ENCODE results near the gene LRP11.
A peak's percentile ranks its signal among the peaks of the same experiment; 100 is the strongest.

Gene LRP11

DNA sequence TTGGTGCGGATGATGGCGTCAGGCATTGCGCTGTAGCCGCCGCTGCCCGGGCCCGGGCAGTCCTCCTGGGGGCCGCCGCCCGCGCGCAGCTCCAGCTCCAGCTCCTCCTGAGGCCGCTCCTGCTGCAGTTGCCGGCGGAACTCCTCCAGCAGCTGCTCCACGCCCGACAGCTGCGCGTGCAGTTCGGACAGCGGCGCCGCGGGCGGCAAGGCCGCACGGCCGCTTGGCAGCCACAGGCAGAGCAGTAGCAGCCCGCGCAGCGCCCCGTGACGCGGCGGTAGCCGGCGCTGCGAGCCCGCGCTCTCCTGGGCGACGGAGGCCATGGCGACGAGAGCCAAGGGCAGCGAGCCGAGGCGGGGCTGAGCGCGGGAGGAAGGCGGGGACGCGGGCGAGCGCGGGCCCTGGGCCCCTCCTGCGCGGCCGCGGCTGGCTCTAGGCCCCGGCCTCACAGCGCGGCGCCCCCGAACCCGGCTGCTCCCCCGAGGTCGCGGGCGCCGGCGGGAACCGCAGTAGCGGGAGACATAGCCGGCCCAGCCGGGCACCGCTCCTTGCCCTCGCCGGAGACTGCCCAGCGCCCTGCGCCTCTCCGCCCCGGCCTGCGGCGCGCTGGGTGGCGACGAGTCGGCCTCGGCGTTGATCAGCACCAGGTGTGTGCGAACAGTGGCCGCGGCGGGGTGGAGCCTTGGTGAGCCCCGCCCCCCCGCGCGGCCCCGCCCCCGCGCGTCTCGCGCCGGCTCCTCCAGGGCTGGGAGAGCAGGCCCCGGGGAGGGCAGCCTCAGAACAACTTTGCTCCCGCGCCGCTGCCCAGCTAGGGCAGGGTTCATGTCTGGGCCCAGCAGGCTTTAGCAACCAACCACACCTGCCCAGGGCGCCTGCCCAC lies at the start of gene LRP11 (continued):
- TF ChIP-seq ZNF37A (tag by site-specific recombination; IDR thresholded peaks at IDR 0.05) = no peak
- TF ChIP-seq MYNN (tag by site-specific recombination; IDR thresholded peaks at IDR 0.05; ENCODE audit: borderline replicate concordance) = no peak
- no peak for TF ChIP-seq ZBTB1 (tag by site-specific recombination; IDR thresholded peaks at IDR 0.05)
- TF ChIP-seq, protein P1, sequence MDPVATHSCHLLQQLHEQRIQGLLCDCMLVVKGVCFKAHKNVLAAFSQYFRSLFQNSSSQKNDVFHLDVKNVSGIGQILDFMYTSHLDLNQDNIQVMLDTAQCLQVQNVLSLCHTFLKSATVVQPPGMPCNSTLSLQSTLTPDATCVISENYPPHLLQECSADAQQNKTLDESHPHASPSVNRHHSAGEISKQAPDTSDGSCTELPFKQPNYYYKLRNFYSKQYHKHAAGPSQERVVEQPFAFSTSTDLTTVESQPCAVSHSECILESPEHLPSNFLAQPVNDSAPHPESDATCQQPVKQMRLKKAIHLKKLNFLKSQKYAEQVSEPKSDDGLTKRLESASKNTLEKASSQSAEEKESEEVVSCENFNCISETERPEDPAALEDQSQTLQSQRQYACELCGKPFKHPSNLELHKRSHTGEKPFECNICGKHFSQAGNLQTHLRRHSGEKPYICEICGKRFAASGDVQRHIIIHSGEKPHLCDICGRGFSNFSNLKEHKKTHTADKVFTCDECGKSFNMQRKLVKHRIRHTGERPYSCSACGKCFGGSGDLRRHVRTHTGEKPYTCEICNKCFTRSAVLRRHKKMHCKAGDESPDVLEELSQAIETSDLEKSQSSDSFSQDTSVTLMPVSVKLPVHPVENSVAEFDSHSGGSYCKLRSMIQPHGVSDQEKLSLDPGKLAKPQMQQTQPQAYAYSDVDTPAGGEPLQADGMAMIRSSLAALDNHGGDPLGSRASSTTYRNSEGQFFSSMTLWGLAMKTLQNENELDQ (tag by site-specific recombination; IDR thresholded peaks at IDR 0.05; ENCODE audit: low read depth) = no peak
- TF ChIP-seq ZNF747 (tag by site-specific recombination; IDR thresholded peaks at IDR 0.05) = no peak
- TF ChIP-seq, protein P2, sequence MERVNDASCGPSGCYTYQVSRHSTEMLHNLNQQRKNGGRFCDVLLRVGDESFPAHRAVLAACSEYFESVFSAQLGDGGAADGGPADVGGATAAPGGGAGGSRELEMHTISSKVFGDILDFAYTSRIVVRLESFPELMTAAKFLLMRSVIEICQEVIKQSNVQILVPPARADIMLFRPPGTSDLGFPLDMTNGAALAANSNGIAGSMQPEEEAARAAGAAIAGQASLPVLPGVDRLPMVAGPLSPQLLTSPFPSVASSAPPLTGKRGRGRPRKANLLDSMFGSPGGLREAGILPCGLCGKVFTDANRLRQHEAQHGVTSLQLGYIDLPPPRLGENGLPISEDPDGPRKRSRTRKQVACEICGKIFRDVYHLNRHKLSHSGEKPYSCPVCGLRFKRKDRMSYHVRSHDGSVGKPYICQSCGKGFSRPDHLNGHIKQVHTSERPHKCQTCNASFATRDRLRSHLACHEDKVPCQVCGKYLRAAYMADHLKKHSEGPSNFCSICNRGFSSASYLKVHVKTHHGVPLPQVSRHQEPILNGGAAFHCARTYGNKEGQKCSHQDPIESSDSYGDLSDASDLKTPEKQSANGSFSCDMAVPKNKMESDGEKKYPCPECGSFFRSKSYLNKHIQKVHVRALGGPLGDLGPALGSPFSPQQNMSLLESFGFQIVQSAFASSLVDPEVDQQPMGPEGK (tag by site-specific recombination; IDR thresholded peaks at IDR 0.05) = no peak; the same call in 1 of the 2 replicates
- TF ChIP-seq ZNF416 (tag by site-specific recombination; IDR thresholded peaks at IDR 0.05) = no peak
- 0 out of 2 replicates have a peak, but pooled peaks have one; percentile 14 for TF ChIP-seq ZFHX2 (tag by site-specific recombination; conservative IDR thresholded peaks at IDR 0.05)
- TF ChIP-seq, protein P3, sequence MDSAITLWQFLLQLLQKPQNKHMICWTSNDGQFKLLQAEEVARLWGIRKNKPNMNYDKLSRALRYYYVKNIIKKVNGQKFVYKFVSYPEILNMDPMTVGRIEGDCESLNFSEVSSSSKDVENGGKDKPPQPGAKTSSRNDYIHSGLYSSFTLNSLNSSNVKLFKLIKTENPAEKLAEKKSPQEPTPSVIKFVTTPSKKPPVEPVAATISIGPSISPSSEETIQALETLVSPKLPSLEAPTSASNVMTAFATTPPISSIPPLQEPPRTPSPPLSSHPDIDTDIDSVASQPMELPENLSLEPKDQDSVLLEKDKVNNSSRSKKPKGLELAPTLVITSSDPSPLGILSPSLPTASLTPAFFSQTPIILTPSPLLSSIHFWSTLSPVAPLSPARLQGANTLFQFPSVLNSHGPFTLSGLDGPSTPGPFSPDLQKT (IDR thresholded peaks at IDR 0.05; ENCODE audit: borderline replicate concordance, low read depth, low read length) = no peak
- no peak for TF ChIP-seq ZNF19 (tag by site-specific recombination; IDR thresholded peaks at IDR 0.05; ENCODE audit: low read depth)
- TF ChIP-seq ZBTB20 (tag by site-specific recombination; IDR thresholded peaks at IDR 0.05) = peak; percentile 15
- TF ChIP-seq ZNF394 (tag by site-specific recombination; IDR thresholded peaks at IDR 0.05; ENCODE audit: borderline replicate concordance) = peak; percentile 32; the same call in 1 of the 2 replicates
- no peak for TF ChIP-seq ZNF623 (tag by site-specific recombination; IDR thresholded peaks at IDR 0.05)
- TF ChIP-seq, protein P4, sequence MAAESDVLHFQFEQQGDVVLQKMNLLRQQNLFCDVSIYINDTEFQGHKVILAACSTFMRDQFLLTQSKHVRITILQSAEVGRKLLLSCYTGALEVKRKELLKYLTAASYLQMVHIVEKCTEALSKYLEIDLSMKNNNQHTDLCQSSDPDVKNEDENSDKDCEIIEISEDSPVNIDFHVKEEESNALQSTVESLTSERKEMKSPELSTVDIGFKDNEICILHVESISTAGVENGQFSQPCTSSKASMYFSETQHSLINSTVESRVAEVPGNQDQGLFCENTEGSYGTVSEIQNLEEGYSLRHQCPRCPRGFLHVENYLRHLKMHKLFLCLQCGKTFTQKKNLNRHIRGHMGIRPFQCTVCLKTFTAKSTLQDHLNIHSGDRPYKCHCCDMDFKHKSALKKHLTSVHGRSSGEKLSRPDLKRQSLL (tag by site-specific recombination; IDR thresholded peaks at IDR 0.05) = peak; percentile 33; the same call in 1 of the 2 replicates
- no peak for TF ChIP-seq ZNF174 (tag by site-specific recombination; IDR thresholded peaks at IDR 0.05)
- TF ChIP-seq, protein P5, sequence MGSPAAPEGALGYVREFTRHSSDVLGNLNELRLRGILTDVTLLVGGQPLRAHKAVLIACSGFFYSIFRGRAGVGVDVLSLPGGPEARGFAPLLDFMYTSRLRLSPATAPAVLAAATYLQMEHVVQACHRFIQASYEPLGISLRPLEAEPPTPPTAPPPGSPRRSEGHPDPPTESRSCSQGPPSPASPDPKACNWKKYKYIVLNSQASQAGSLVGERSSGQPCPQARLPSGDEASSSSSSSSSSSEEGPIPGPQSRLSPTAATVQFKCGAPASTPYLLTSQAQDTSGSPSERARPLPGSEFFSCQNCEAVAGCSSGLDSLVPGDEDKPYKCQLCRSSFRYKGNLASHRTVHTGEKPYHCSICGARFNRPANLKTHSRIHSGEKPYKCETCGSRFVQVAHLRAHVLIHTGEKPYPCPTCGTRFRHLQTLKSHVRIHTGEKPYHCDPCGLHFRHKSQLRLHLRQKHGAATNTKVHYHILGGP (tag by site-specific recombination; IDR thresholded peaks at IDR 0.05) = no peak
- TF ChIP-seq HOXD13 (CRISPR knock-in tag; IDR thresholded peaks at IDR 0.05; ENCODE audit: borderline replicate concordance) = peak; percentile 69; the same call in 1 of the 2 replicates
- TF ChIP-seq, protein P6, sequence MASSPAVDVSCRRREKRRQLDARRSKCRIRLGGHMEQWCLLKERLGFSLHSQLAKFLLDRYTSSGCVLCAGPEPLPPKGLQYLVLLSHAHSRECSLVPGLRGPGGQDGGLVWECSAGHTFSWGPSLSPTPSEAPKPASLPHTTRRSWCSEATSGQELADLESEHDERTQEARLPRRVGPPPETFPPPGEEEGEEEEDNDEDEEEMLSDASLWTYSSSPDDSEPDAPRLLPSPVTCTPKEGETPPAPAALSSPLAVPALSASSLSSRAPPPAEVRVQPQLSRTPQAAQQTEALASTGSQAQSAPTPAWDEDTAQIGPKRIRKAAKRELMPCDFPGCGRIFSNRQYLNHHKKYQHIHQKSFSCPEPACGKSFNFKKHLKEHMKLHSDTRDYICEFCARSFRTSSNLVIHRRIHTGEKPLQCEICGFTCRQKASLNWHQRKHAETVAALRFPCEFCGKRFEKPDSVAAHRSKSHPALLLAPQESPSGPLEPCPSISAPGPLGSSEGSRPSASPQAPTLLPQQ (tag by site-specific recombination; IDR thresholded peaks at IDR 0.05) = peak; percentile 89
- TF ChIP-seq, protein P7, sequence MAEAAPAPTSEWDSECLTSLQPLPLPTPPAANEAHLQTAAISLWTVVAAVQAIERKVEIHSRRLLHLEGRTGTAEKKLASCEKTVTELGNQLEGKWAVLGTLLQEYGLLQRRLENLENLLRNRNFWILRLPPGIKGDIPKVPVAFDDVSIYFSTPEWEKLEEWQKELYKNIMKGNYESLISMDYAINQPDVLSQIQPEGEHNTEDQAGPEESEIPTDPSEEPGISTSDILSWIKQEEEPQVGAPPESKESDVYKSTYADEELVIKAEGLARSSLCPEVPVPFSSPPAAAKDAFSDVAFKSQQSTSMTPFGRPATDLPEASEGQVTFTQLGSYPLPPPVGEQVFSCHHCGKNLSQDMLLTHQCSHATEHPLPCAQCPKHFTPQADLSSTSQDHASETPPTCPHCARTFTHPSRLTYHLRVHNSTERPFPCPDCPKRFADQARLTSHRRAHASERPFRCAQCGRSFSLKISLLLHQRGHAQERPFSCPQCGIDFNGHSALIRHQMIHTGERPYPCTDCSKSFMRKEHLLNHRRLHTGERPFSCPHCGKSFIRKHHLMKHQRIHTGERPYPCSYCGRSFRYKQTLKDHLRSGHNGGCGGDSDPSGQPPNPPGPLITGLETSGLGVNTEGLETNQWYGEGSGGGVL (tag by site-specific recombination; IDR thresholded peaks at IDR 0.05) = peak; percentile 55
- TF ChIP-seq, protein P8, sequence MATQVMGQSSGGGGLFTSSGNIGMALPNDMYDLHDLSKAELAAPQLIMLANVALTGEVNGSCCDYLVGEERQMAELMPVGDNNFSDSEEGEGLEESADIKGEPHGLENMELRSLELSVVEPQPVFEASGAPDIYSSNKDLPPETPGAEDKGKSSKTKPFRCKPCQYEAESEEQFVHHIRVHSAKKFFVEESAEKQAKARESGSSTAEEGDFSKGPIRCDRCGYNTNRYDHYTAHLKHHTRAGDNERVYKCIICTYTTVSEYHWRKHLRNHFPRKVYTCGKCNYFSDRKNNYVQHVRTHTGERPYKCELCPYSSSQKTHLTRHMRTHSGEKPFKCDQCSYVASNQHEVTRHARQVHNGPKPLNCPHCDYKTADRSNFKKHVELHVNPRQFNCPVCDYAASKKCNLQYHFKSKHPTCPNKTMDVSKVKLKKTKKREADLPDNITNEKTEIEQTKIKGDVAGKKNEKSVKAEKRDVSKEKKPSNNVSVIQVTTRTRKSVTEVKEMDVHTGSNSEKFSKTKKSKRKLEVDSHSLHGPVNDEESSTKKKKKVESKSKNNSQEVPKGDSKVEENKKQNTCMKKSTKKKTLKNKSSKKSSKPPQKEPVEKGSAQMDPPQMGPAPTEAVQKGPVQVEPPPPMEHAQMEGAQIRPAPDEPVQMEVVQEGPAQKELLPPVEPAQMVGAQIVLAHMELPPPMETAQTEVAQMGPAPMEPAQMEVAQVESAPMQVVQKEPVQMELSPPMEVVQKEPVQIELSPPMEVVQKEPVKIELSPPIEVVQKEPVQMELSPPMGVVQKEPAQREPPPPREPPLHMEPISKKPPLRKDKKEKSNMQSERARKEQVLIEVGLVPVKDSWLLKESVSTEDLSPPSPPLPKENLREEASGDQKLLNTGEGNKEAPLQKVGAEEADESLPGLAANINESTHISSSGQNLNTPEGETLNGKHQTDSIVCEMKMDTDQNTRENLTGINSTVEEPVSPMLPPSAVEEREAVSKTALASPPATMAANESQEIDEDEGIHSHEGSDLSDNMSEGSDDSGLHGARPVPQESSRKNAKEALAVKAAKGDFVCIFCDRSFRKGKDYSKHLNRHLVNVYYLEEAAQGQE (tag by site-specific recombination; IDR thresholded peaks at IDR 0.05) = peak; percentile 87
- no peak for TF ChIP-seq ZNF521 (tag by site-specific recombination; IDR thresholded peaks at IDR 0.05)

Measured in HEK293 (cell line).